Measurements from ENCODE around the gene ZMYM4.
A peak's percentile ranks its signal among the peaks of the same experiment; 100 is the strongest.

ZMYM4 gene

DNA sequence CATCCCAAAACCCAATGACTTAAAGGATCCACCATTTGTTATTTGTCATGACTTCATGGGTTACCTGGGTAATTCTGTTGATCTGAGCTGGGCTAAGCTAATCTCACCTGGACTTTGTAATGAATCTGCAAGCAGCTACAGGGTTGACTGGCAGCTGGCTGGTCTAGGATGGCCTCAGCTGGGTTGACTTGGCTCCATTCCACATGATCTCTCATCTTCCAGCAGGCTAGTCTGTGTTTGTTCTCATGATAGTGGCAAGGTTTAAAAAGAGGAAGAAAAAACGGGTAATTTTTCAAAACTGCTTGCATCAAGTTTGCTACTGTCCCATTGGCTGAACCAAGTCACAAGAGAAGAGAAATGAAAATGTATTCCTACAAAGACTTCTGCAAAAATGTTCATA, 24.8 kb upstream of the ZMYM4 start:
- peak overlapping the region in 2 of 11 experiments; percentile 27 to 65; a peak in 3 of 22 replicates for H3K4me2 ChIP-seq
- H3K27ac ChIP-seq, result no peak overlapping the region
- no peaks in the 10 kb centered on the region for H3K36me3 ChIP-seq

DNA sequence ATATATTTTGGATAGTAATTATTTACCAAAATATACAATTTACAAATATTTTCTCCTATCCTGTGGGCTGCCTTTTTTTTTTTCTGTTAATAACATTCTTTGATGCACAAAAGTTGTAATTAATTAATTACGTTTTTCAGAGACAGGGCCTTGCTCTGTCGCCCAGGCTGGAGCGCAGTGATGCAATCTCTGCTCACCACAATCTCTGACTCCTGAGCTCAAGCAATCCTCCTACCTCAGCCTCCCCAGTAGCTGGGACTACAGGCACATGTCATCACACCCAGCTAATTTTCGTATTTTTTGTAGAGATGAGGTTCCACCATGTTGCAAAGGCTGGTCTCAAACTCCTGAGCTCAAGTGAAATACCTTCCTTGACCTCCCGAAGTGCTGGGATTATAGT, 21.3 kb upstream of the ZMYM4 start:
- Histone ChIP-seq H3K9me3 (replicated peaks in 1 of 11) (peaks cover 0 to 6% (median 0%) of the 10 kb centered on the region in 11 experiments; a peak in 1 of 22 replicates), H3K27ac (no peak overlapping the region), H3K4me3 (no peak overlapping the region), H3K4me1 (peaks cover 0 to 12% (median 0%) of the 10 kb centered on the region in 10 experiments; a peak in 3 of 20 replicates), H3K4me2 (no peak overlapping the region), H3K36me3 (no peaks in the 10 kb centered on the region), H4K20me1 (no peaks in the 10 kb centered on the region), H3K9ac (no peak overlapping the region), H3K27me3 (no peaks in the 10 kb centered on the region)
- TF ChIP-seq Cebpa-rat (IDR thresholded peaks at IDR 0.05), result no peak

More for the DNA sequence above, 24.8 kb upstream of the ZMYM4 start:
- no peaks in the 10 kb centered on the region for H3K9me3 ChIP-seq (replicated peaks in 1 of 11)
- no peaks in the 10 kb centered on the region for H3K27me3 ChIP-seq
- no peak for TF ChIP-seq Cebpa-rat (IDR thresholded peaks at IDR 0.05)
- H4K20me1 ChIP-seq, result no peaks in the 10 kb centered on the region
- no peak overlapping the region for H3K9ac ChIP-seq
- H3K4me3 ChIP-seq, result no peak overlapping the region
- H3K4me1 ChIP-seq, result peaks cover 0 to 12% (median 0%) of the 10 kb centered on the region in 10 experiments; a peak in 3 of 20 replicates

DNA sequence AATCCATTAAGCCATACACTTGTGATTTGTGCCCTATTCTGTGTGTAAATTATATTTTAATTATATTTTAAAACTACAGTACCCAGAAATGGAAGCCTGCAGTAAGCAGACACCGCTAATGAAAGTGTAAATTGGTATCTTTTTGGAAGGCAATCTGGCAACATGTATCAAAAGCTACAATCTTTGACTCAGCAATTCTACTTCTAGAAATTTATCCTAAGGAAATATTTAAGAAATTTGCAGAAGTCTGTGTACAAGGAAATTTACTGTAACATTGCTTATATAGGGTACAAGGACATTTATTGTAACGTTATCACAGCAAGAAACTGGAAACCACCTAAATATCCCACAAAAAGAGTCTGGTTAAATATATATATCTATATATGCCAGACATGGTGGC, 14.6 kb upstream of the ZMYM4 start:
- no peak overlapping the region for H3K9ac ChIP-seq
- H3K9me3 ChIP-seq (replicated peaks in 1 of 11), result peaks cover 0 to 6% (median 0%) of the 10 kb centered on the region in 11 experiments; a peak in 1 of 22 replicates
- H3K27ac ChIP-seq, result no peak overlapping the region
- H3K4me2 ChIP-seq, result no peak overlapping the region
- no peaks in the 10 kb centered on the region for H3K4me1 ChIP-seq
- H4K20me1 ChIP-seq, result no peaks in the 10 kb centered on the region
- no peak for TF ChIP-seq Cebpa-rat (IDR thresholded peaks at IDR 0.05)
- no peaks in the 10 kb centered on the region for H3K27me3 ChIP-seq
- no peak overlapping the region for H3K4me3 ChIP-seq
- no peaks in the 10 kb centered on the region for H3K36me3 ChIP-seq

DNA sequence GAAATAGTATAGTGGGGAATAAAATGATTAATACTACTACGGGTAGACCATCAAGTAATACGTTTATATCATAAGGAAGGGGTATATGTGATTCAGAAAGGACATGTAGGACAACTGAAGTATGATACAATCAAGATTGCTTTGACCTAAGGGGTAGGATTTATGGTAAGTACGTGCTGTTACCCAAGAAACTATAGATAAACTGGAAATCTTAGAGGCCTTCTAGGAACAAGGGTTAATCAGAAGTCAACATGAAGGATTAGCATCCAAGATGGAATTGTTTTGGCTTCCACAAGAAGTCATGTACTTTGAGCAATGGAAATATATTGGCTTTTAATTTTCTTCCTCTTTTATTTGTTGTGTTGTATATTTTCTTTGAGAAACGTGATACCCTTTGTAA, 13.2 kb upstream of the ZMYM4 start:
- no peaks in the 10 kb centered on the region for H3K27me3 ChIP-seq
- no peaks in the 10 kb centered on the region for H3K4me1 ChIP-seq
- no peak for TF ChIP-seq Cebpa-rat (IDR thresholded peaks at IDR 0.05)
- no peak overlapping the region for H3K4me2 ChIP-seq
- no peaks in the 10 kb centered on the region for H3K9me3 ChIP-seq (replicated peaks in 1 of 11)
- no peak overlapping the region for H3K4me3 ChIP-seq
- no peak overlapping the region for H3K27ac ChIP-seq
- no peaks in the 10 kb centered on the region for H4K20me1 ChIP-seq
- no peaks in the 10 kb centered on the region for H3K36me3 ChIP-seq
- no peak overlapping the region for H3K9ac ChIP-seq

DNA sequence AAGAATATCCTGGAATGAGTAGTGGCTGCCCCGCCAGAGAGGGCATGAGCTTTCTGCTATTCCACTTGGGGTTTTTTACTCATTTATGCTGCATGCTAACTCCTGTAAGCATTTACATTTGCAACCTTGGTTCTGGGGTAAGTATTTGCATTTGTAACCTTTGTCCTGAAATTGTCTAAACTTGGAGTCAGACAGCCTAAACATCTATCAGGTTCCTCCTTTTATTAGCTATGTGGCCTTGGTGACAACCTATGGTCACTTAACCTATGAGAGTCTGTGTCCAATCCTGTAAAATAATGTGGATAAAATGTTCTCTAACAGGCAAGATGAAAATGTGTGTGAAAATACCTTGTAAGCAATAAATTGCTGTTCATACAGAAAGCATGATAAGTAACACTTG, 8.9 kb upstream of the ZMYM4 start:
- Histone ChIP-seq H3K4me1 (peaks cover 0 to 13% (median 3%) of the 10 kb centered on the region in 10 experiments; a peak in 11 of 20 replicates), H3K36me3 (no peaks in the 10 kb centered on the region), H4K20me1 (no peaks in the 10 kb centered on the region), H3K27me3 (no peaks in the 10 kb centered on the region), H3K27ac (no peak overlapping the region), H3K9me3 (replicated peaks in 1 of 11) (no peaks in the 10 kb centered on the region), H3K4me3 (no peak overlapping the region), H3K9ac (no peak overlapping the region), H3K4me2 (no peak overlapping the region)
- no peak for TF ChIP-seq Cebpa-rat (IDR thresholded peaks at IDR 0.05)

DNA sequence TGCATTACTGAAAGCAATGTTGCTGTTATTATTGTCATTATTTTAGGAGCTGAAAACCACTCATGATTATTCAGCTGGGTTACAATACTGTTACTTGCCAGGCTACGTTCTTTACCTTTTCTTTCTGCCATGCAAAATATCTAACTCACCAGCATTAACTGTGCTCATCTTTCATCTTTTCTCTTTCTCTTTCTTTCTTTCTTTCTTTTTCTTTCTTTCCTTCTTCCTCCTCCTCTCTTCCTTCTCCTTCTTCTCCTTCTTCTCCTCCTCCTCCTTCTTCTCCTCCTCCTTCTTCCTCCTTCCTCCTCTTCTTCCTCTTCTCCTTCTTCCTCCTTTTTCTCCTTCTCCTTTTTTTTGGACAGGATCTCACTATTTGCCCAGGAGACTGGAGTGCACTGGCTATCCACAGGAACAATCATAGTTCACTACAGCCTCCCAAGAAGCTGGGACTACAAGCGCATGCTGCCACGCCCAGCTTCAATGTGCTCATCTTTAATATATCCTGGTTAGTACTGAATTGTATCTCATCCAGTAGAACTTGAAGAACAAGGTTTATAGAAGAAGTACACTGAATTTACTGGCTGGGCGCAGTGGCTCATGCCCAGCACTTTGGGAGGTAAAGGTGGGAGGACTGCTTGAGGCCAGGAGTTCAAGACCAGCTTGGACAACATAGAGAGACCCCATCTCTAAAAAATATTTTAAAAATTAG, 6.9 kb upstream of the ZMYM4 start:
- H3K4me1 ChIP-seq, result peaks cover 7 to 25% (median 12%) of the 10 kb centered on the region in 10 experiments; a peak in 17 of 20 replicates
- H4K20me1 ChIP-seq, result no peaks in the 10 kb centered on the region
- no peak overlapping the region for H3K4me3 ChIP-seq
- peak overlapping the region in 2 of 11 experiments; percentile 44 to 45; a peak in 4 of 22 replicates for H3K4me2 ChIP-seq
- H3K27ac ChIP-seq, result no peak overlapping the region
- TF ChIP-seq Cebpa-rat (IDR thresholded peaks at IDR 0.05), result no peak
- no peaks in the 10 kb centered on the region for H3K27me3 ChIP-seq
- no peaks in the 10 kb centered on the region for H3K9me3 ChIP-seq (replicated peaks in 1 of 11)
- no peak overlapping the region for H3K9ac ChIP-seq
- no peaks in the 10 kb centered on the region for H3K36me3 ChIP-seq

DNA sequence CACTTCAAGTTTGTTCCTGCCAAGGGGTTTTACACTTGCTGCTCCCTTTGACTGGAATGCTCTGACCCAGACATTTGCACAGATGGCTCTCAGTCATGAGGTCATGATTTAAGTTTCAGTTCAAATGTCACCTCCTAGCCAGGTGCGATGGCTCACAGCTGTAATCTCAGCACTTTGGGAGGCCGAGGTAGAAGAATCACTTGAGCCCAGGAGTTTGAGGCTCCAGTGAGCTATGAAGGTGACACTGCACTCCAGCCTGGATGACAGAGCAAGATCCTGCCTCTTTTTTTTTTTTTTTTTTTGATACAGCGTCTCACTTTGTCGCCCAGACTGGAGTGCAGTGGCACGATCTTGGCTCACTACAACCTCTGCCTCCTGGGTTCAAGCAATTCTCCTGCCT, 4.5 kb upstream of the ZMYM4 start:
- Histone ChIP-seq H3K27me3 (no peaks in the 10 kb centered on the region), H3K4me2 (peak overlapping the region in 1 of 11 experiments; percentile 59; a peak in 1 of 22 replicates), H4K20me1 (no peaks in the 10 kb centered on the region), H3K9ac (no peak overlapping the region), H3K4me3 (no peak overlapping the region), H3K36me3 (no peaks in the 10 kb centered on the region), H3K27ac (peak overlapping the region in 1 of 11 experiments; percentile 48; a peak in 1 of 22 replicates), H3K9me3 (replicated peaks in 1 of 11) (no peaks in the 10 kb centered on the region; a peak in 1 of 22 replicates), H3K4me1 (peaks cover 13 to 28% (median 16%) of the 10 kb centered on the region in 10 experiments; a peak in 18 of 20 replicates)
- TF ChIP-seq Cebpa-rat (IDR thresholded peaks at IDR 0.05), result no peak

DNA sequence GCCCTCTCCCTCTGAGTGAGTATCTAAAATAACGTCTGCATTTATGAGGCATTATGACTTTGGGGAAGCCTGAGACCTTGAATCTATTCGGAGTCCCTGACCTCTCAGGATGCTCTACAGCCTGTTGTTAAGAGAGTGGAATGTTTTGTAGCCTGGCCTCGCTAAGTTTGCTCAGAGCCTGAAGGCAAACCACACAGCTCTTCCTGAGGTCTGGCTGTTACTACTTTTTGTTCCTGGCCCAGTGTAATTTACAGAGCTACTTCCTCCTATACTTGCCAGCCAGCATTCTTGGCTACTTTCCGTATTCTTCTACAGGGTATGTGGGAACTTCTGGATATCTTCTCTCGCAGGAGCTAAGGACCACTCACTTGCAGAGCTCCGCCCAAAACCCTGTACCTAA, 3.6 kb upstream of the ZMYM4 start:
- Histone ChIP-seq H3K4me1 (peaks cover 16 to 32% (median 20%) of the 10 kb centered on the region in 10 experiments), H3K4me3 (no peak overlapping the region), H3K4me2 (peak overlapping the region; percentile 11 to 74 (median 29); a peak in 18 of 22 replicates)

DNA sequence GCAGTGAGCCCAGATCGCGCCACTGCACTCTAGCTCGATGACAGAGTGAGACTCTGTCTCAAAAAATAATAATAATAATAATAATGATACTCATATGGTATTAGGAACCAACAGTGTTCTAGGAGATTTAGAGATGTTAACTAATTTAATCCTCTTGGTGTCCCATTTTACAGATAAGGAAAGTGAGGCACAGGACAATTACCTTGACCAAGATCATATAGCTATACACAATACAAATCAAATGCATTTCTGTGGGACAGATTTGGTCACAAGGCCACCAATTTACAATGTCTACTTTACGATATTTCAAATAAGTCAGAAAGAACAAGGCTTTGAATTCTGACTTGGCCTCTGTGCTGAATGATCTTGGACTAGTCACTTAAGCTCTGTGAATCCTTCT, 2.2 kb upstream of the ZMYM4 start:
- TF ChIP-seq Cebpa-rat (IDR thresholded peaks at IDR 0.05), result no peak
- peaks cover 0 to 11% (median 2%) of the 10 kb centered on the region in 11 experiments; a peak in 5 of 22 replicates for H3K36me3 ChIP-seq
- no peaks in the 10 kb centered on the region for H3K27me3 ChIP-seq
- no peak overlapping the region for H3K27ac ChIP-seq
- no peaks in the 10 kb centered on the region; a peak in 1 of 22 replicates for H3K9me3 ChIP-seq (replicated peaks in 1 of 11)
- H3K4me2 ChIP-seq, result no peak overlapping the region
- peaks cover 24 to 45% (median 30%) of the 10 kb centered on the region in 10 experiments for H3K4me1 ChIP-seq
- H4K20me1 ChIP-seq, result peaks cover 0 to 17% (median 2%) of the 10 kb centered on the region in 11 experiments; a peak in 10 of 22 replicates
- H3K9ac ChIP-seq, result no peak overlapping the region
- H3K4me3 ChIP-seq, result no peak overlapping the region

More for the DNA sequence above, 3.6 kb upstream of the ZMYM4 start:
- no peaks in the 10 kb centered on the region for H3K36me3 ChIP-seq
- H4K20me1 ChIP-seq, result peaks cover 0 to 3% (median 0%) of the 10 kb centered on the region in 11 experiments; a peak in 3 of 22 replicates
- H3K27ac ChIP-seq, result peak overlapping the region in 6 of 11 experiments; percentile 9 to 61 (median 42); a peak in 9 of 22 replicates
- no peaks in the 10 kb centered on the region for H3K27me3 ChIP-seq
- no peak for TF ChIP-seq Cebpa-rat (IDR thresholded peaks at IDR 0.05)
- peak overlapping the region in 8 of 11 experiments; percentile 21 to 55 (median 26); a peak in 10 of 22 replicates for H3K9ac ChIP-seq
- H3K9me3 ChIP-seq (replicated peaks in 1 of 11), result no peaks in the 10 kb centered on the region; a peak in 1 of 22 replicates

Measured in BLaER1 treated with 17β-estradiol and CSF1 and Interleukin-3, amounts not matched to agents 10 nM and 100 nM (cell line).